ENCODE measurements around the gene SNX9. TPM values are rescaled to one million over a fixed set of nuclear protein-coding genes. Genes with fewer than 3 reads are reported as not detected.

The SNX9 gene
- total RNA-seq, 1 experiment from 2014 or later, result 31.3 TPM

GRCh38 chr6:157921685-157922367 is 98.8 kb downstream of the SNX9 start:
- no peak overlapping the region for H2AFZ ChIP-seq (ENCODE audit: low read length)

More at GRCh38 chr6:157921685-157922367, 98.8 kb downstream of the SNX9 start:
- Histone ChIP-seq H3K14ac (ENCODE audit: insufficient read depth, low read length) (no peak overlapping the region), H3K4ac (ENCODE audit: low read depth, low read length) (no peak overlapping the region), H2BK12ac (ENCODE audit: insufficient read length, low read depth, low read length) (no peak overlapping the region), H3K23me2 (ENCODE audit: insufficient read length, low read depth, low read length, poor library complexity, severe bottlenecking) (no peaks in the 10 kb centered on the region), H4K91ac (ENCODE audit: insufficient read length, low read depth, low read length) (no peak overlapping the region), H3K23ac (ENCODE audit: insufficient read length, low read depth, low read length) (no peak overlapping the region), H2BK15ac (ENCODE audit: low read depth, low read length) (no peak overlapping the region), H3K9ac (ENCODE audit: extremely low read depth, insufficient read length, low read length) (no peak overlapping the region), H4K20me1 (ENCODE audit: control insufficient read depth, insufficient read depth, insufficient read length) (no peaks in the 10 kb centered on the region), H2BK20ac (ENCODE audit: low read depth, low read length, poor library complexity, severe bottlenecking) (no peak overlapping the region), H3K4me2 (ENCODE audit: insufficient read depth, insufficient read length, low read length) (no peak overlapping the region), H3K79me2 (ENCODE audit: insufficient read depth, low read length) (no peaks in the 10 kb centered on the region), H3K79me1 (ENCODE audit: insufficient read depth, low read depth, low read length, poor library complexity, severe bottlenecking) (no peaks in the 10 kb centered on the region), H3K56ac (ENCODE audit: insufficient read length, low read depth, low read length) (no peak overlapping the region), H3T11ph (ENCODE audit: low read length) (no peak overlapping the region), H3K4me1 (ENCODE audit: insufficient read depth, low read length) (no peaks in the 10 kb centered on the region), H2BK120ac (ENCODE audit: low read depth, low read length, poor library complexity, severe bottlenecking) (no peak overlapping the region), H4K5ac (ENCODE audit: insufficient read length, low read depth, low read length) (no peak overlapping the region), H2BK5ac (ENCODE audit: insufficient read length, low read length) (no peak overlapping the region), H3K27ac (ENCODE audit: insufficient read length, low read depth, low read length) (no peak overlapping the region), H2AK5ac (ENCODE audit: insufficient read length, low read length) (no peak overlapping the region), H4K8ac (replicated peaks; ENCODE audit: insufficient read length, low read depth, low read length) (no peak overlapping the region), H3K27me3 (ENCODE audit: insufficient read depth, low read length) (no peaks in the 10 kb centered on the region), H3K9me3 (ENCODE audit: control insufficient read depth, low read depth, low read length) (no peaks in the 10 kb centered on the region), H3K18ac (ENCODE audit: insufficient read length, low read depth, low read length) (no peak overlapping the region)
- WGBS (ENCODE audit: extremely low coverage, insufficient read length, low lambda C conversion rate), result no CpG with 5 or more reads among the region's 4 CpGs
- no peak for TF ChIP-seq CTCF (conservative IDR thresholded peaks at IDR 0.05)
- Mint-ChIP-seq H3K9me3 (no peaks in the 10 kb centered on the region), H3K4me3 (no peak overlapping the region), H3K27ac (no peak overlapping the region; a peak in 1 of 7 replicates), H3K36me3 (ENCODE audit: insufficient read depth in 1 of 3, low read depth in 3 of 3) (peaks cover 38 to 72% (median 66%) of the 10 kb centered on the region in 3 experiments), H3K27me3 (ENCODE audit: low read depth) (no peaks in the 10 kb centered on the region), H3K4me1 (peaks cover 6 to 12% of the 10 kb centered on the region in 2 experiments; a peak in 3 of 4 replicates)
- DNase-seq, result no peak

Data from H9 (cell line).